A549 (cell line): ENCODE results near the gene PPP2R2D. TPM values are rescaled to one million over a fixed set of nuclear protein-coding genes. Genes with fewer than 3 reads are reported as not detected.

Experiments used
- ATAC-seq, 2 experiments: fragments of 200-7000 bp in 1 of 2; fragments of >200 bp in 1 of 2; cut with Nextera tagmentation in 1 of 2; cut with Tn5 transposase in 1 of 2; 3 replicates each; pipeline versions ENCODE4 v1.8.0 to v1.9.1; 2018 to 2020; ENCODE audit warnings: mild to moderate bottlenecking in 1 of 2, moderate library complexity in 1 of 2
- CTCF ChIA-PET: fragments of 300-600 bp; sonication (Branson Sonifier 250); formaldehyde crosslinking; extraction: SDS; loops from one replicate; lab custom pipeline; 2021; ENCODE audit warnings: antibody characterized with exemption, inconsistent platforms; lab: Yijun Ruan, JAX
- POLR2A ChIA-PET: fragments of 350-600 bp; formaldehyde crosslinking; extraction: SDS; loops from one replicate; lab custom pipeline; 2021; ENCODE audit warnings: antibody characterized with exemption, inconsistent platforms; lab: Yijun Ruan, JAX
- DNase-seq, 2 experiments: peaks; one replicate each; pipeline versions ENCODE4 v3.0.0 to v3.0.0-alpha.2; 2011 to 2016; ENCODE audit warnings: low read depth in 1 of 2, low spot score in 1 of 2
- FAIRE-seq: peaks from 2 replicates; lab custom pipeline; 2011; peaks lifted over from hg19 to GRCh38; lab: Jason Lieb, UNC
- H3K27ac ChIP-seq, 2 experiments: fragments of >200 bp; sonication (Bioruptor Twin); formaldehyde crosslinking; 3 replicates each; pipeline ENCODE4 v1.5.1; 2016 to 2017
- H3K4me1 ChIP-seq: fragments of >200 bp; sonication (Bioruptor Twin); formaldehyde crosslinking; 3 replicates; pipeline ENCODE4 v1.6.1; 2016
- H3K4me2 ChIP-seq: fragments of >200 bp; sonication (Bioruptor Twin); formaldehyde crosslinking; 3 replicates; pipeline ENCODE4 v1.6.1; 2016
- H3K4me3 ChIP-seq: fragments of >200 bp; sonication (Bioruptor Twin); formaldehyde crosslinking; 3 replicates; pipeline ENCODE4 v1.5.1; 2016
- H3K9me3 ChIP-seq: fragments of >200 bp; sonication (Bioruptor Twin); formaldehyde crosslinking; 3 replicates; pipeline ENCODE4 v1.6.1; 2016
- CBX2 ChIP-seq: fragments of 200-600 bp; sonication (generic); IDR thresholded peaks from 2 replicates; pipeline ENCODE4 v1.6.1; 2016; ENCODE audit warnings: low read depth, mild to moderate bottlenecking, borderline replicate concordance
- CBX8 ChIP-seq: fragments of 200-600 bp; sonication (generic); IDR thresholded peaks from 2 replicates; pipeline ENCODE4 v1.6.1; 2016
- EHF ChIP-seq: fragments of 250-450 bp; sonication (Bioruptor Pico); IDR thresholded peaks from 2 replicates; pipeline ENCODE4 v1.5.0; 2020; ENCODE audit warnings: mild to moderate bottlenecking
- ELK1 ChIP-seq: fragments of 150-350 bp; IDR thresholded peaks from 2 replicates; pipeline ENCODE4 v1.6.1; 2014; ENCODE audit warnings: low read depth, mild to moderate bottlenecking, low read length
- EP300 ChIP-seq, 2 experiments: fragments of >200 bp; sonication (Bioruptor Twin); formaldehyde crosslinking; IDR thresholded peaks; 2 replicates in 1 of 2; 3 replicates in 1 of 2; pipeline ENCODE4 v1.6.1; 2016 to 2017
- FOSB ChIP-seq: fragments of 250-450 bp; sonication (Bioruptor Pico); IDR thresholded peaks from 2 replicates; pipeline ENCODE4 v1.5.0; 2020; ENCODE audit warnings: mild to moderate bottlenecking, moderate library complexity
- FOSL2 ChIP-seq, 2 experiments: fragments of 450-650 bp in 1 of 2; fragments of >200 bp in 1 of 2; sonication (Bioruptor Twin) in 1 of 2; formaldehyde crosslinking; IDR thresholded peaks; 2 replicates each; pipeline versions ENCODE4 v1.5.0 to v1.6.1; 2016 to 2020; ENCODE audit warnings: mild to moderate bottlenecking in 1 of 2, moderate library complexity in 1 of 2
- HEYL ChIP-seq: fragments of 250-450 bp; sonication (Bioruptor Pico); IDR thresholded peaks from 2 replicates; pipeline ENCODE4 v1.8.0; 2021; ENCODE audit warnings: mild to moderate bottlenecking, moderate library complexity
- HMGXB4 ChIP-seq: fragments of 250-450 bp; sonication (Bioruptor Pico); IDR thresholded peaks from 2 replicates; pipeline ENCODE4 v1.5.0; 2021; ENCODE audit warnings: mild to moderate bottlenecking, moderate library complexity, borderline replicate concordance
- HOXA7 ChIP-seq: fragments of 250-450 bp; sonication (Bioruptor Pico); IDR thresholded peaks from 2 replicates; pipeline ENCODE4 v1.5.0; 2020; ENCODE audit warnings: mild to moderate bottlenecking, moderate library complexity
- MAFK ChIP-seq: fragments of 450-650 bp; IDR thresholded peaks from 2 replicates; pipeline ENCODE4 v1.6.1; 2014; ENCODE audit not compliant: partially characterized antibody
- NPAS2 ChIP-seq: fragments of 250-450 bp; sonication (Bioruptor Pico); IDR thresholded peaks from 2 replicates; pipeline ENCODE4 v1.8.0; 2022; ENCODE audit warnings: mild to moderate bottlenecking, moderate library complexity, borderline replicate concordance
- PBX3 ChIP-seq: IDR thresholded peaks from 2 replicates; pipeline ENCODE4 v1.6.1; 2012
- PHF8 ChIP-seq: fragments of 200-600 bp; sonication (generic); IDR thresholded peaks from 2 replicates; pipeline ENCODE4 v1.6.1; 2016; ENCODE audit warnings: low read depth, mild to moderate bottlenecking, antibody characterized with exemption, moderate library complexity, borderline replicate concordance
- SREBF2 ChIP-seq: fragments of 450-650 bp; IDR thresholded peaks from 2 replicates; pipeline ENCODE4 v1.6.1; 2014; ENCODE audit warnings: mild to moderate bottlenecking, moderate library complexity
- ZFP36 ChIP-seq: fragments of 450-650 bp; IDR thresholded peaks from 2 replicates; pipeline ENCODE4 v1.6.1; 2014; ENCODE audit warnings: borderline replicate concordance; ENCODE audit not compliant: partially characterized antibody
- WGBS: methylation state at CpG from one replicate; pipeline ENCODE4 v1.1.6; 2017; ENCODE audit errors: missing lambda C conversion rate; 5-methylcytosine and 5-hydroxymethylcytosine counted together
- polyA plus RNA-seq, 4 experiments: library from polyadenylated mRNA; depleted of rRNA in 3 of 4; stranded (reverse); fragments of >200 nt; fragmentation: RNase III in 1 of 4; extraction: RNeasy Plus Mini Kit Qiagen cat#74134 plus additional on column Dnase treatment in 1 of 4; gene quantifications; 2 replicates in 3 of 4; 3 replicates in 1 of 4; pipeline ENCODE4 v1.2.3, GENCODE V29; 2011 to 2017
- TF ChIP-seq, protein P1 (sequence below): IDR thresholded peaks from 2 replicates; pipeline ENCODE4 v1.6.1; 2012; ENCODE audit warnings: low read depth, borderline replicate concordance
- TF ChIP-seq, protein P2 (sequence below): fragments of >200 bp; sonication (Bioruptor Twin); formaldehyde crosslinking; IDR thresholded peaks from 3 replicates; pipeline ENCODE4 v1.6.1; 2016

Gene PPP2R2D
- polyA plus RNA-seq, 2 of the 4 experiments (the other 2 are of a cell fraction), result 23.9 to 36.0 TPM

- TF ChIP-seq HMGXB4 (CRISPR knock-in tag) (no peak), HOXA7 (CRISPR knock-in tag) (no peak)
These were observed 8.6 kb upstream of the PPP2R2D start (continued) for GRCh38 chr10:131891929-131892805.

- WGBS, result 80% methylated on average over 27 of the region's 27 CpGs
- ATAC-seq, result no peak
These were observed 7.8 kb upstream of the PPP2R2D start for GRCh38 chr10:131892806-131893675.

GRCh38 chr10:131895116-131895515 lies 5.7 kb upstream of the PPP2R2D start:
- no peak for FAIRE-seq
- ChIA-PET POLR2A (no interaction called here), CTCF (interaction anchor here (1.3 to 7.5 kb wide), 4 partner anchors 8 to 128 kb away, joined by 4 to 56 read pairs (median 15); no protein-coding TSS in a partner anchor)
- Histone ChIP-seq H3K4me1 (peaks cover 14% of the 10 kb centered on the region; the same call in 1 of the 3 replicates), H3K9me3 (no peaks in the 10 kb centered on the region)
- no peak for TF ChIP-seq PBX3
- TF ChIP-seq, all 56 proteins: peak for 0
- DNase-seq (no peak), ATAC-seq (no peak)
- no peak overlapping the region for H3K4me3 ChIP-seq
- no peak overlapping the region for H3K27ac ChIP-seq
- 87% methylated on average over 17 of the region's 17 CpGs for WGBS
- no peak overlapping the region for H3K4me2 ChIP-seq

More at GRCh38 chr10:131892806-131893675, 7.8 kb upstream of the PPP2R2D start:
- Histone ChIP-seq H3K4me3 (no peak overlapping the region), H3K4me1 (peaks cover 9% of the 10 kb centered on the region; the same call in 1 of the 3 replicates), H3K27ac (no peak overlapping the region), H3K4me2 (no peak overlapping the region), H3K9me3 (no peaks in the 10 kb centered on the region)
- POLR2A ChIA-PET, result no interaction called here
- FAIRE-seq, result no peak
- CTCF ChIA-PET, result interaction anchor here (2.4 kb wide), 1 partner anchor 130 kb away, joined by 10 read pairs; no protein-coding TSS in a partner anchor
- DNase-seq, result no peak
- no peak for TF ChIP-seq FOSB (CRISPR knock-in tag)
- no peak for TF ChIP-seq ZFP36
- TF ChIP-seq MAFK, result no peak
- no peak for TF ChIP-seq EP300 (IDR thresholded peaks at IDR 0.05)
- no peak for TF ChIP-seq PHF8
- TF ChIP-seq, protein P1, sequence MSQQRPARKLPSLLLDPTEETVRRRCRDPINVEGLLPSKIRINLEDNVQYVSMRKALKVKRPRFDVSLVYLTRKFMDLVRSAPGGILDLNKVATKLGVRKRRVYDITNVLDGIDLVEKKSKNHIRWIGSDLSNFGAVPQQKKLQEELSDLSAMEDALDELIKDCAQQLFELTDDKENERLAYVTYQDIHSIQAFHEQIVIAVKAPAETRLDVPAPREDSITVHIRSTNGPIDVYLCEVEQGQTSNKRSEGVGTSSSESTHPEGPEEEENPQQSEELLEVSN, result no peak
- TF ChIP-seq CBX8, result no peak
- TF ChIP-seq ELK1, result no peak
- no peak for TF ChIP-seq SREBF2
- no peak for TF ChIP-seq EHF
- TF ChIP-seq FOSL2 (IDR thresholded peaks at IDR 0.05), result no peak
- no peak for TF ChIP-seq FOSL2 (CRISPR knock-in tag; IDR thresholded peaks at IDR 0.05)
- TF ChIP-seq, protein P2, sequence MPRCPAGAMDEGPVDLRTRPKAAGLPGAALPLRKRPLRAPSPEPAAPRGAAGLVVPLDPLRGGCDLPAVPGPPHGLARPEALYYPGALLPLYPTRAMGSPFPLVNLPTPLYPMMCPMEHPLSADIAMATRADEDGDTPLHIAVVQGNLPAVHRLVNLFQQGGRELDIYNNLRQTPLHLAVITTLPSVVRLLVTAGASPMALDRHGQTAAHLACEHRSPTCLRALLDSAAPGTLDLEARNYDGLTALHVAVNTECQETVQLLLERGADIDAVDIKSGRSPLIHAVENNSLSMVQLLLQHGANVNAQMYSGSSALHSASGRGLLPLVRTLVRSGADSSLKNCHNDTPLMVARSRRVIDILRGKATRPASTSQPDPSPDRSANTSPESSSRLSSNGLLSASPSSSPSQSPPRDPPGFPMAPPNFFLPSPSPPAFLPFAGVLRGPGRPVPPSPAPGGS, result no peak
- no peak for TF ChIP-seq HEYL (CRISPR knock-in tag)
- no peak for TF ChIP-seq NPAS2 (CRISPR knock-in tag)
- no peak for TF ChIP-seq CBX2
